ENCODE results near the gene ARHGEF10L.
A peak's percentile ranks its signal among the peaks of the same experiment; 100 is the strongest.

The ARHGEF10L gene

GRCh38 chr1:17665950-17666720 lies 126.6 kb downstream of the ARHGEF10L start:
- no peak for TF ChIP-seq CTCF (IDR thresholded peaks at IDR 0.05)
- peaks cover 10% of the 10 kb centered on the region for H3K36me3 Mint-ChIP-seq (ENCODE audit: low read depth)
- peaks cover 7% of the 10 kb centered on the region for H3K27me3 Mint-ChIP-seq (ENCODE audit: low read depth, poor library complexity)
- peaks cover 14% of the 10 kb centered on the region for H3K4me1 Mint-ChIP-seq
- no peak overlapping the region for H3K27ac Mint-ChIP-seq
- no peaks in the 10 kb centered on the region for H3K9me3 Mint-ChIP-seq
- DNase-seq: no peak
- H3K4me3 Mint-ChIP-seq: no peak overlapping the region

- Mint-ChIP-seq H3K4me3 (no peak overlapping the region), H3K27ac (peak overlapping the region; percentile 72), H3K36me3 (ENCODE audit: low read depth) (peaks cover 10% of the 10 kb centered on the region), H3K4me1 (peaks cover 29% of the 10 kb centered on the region), H3K27me3 (ENCODE audit: low read depth, poor library complexity) (peaks cover 7% of the 10 kb centered on the region), H3K9me3 (no peaks in the 10 kb centered on the region)
- TF ChIP-seq CTCF (IDR thresholded peaks at IDR 0.05): no peak
- DNase-seq: no peak
These were observed 128.1 kb downstream of the ARHGEF10L start for GRCh38 chr1:17667641-17668040.

GRCh38 chr1:17668195-17668594 lies 128.7 kb downstream of the ARHGEF10L start:
- Mint-ChIP-seq H3K27ac (peak overlapping the region; percentile 94), H3K9me3 (no peaks in the 10 kb centered on the region), H3K27me3 (ENCODE audit: low read depth, poor library complexity) (peaks cover 3% of the 10 kb centered on the region), H3K4me1 (peaks cover 34% of the 10 kb centered on the region), H3K4me3 (no peak overlapping the region), H3K36me3 (ENCODE audit: low read depth) (peaks cover 10% of the 10 kb centered on the region)
- TF ChIP-seq CTCF (IDR thresholded peaks at IDR 0.05): no peak
- DNase-seq: no peak

GRCh38 chr1:17668624-17669175 lies 129.2 kb downstream of the ARHGEF10L start:
- H3K27me3 Mint-ChIP-seq (ENCODE audit: low read depth, poor library complexity): peaks cover 3% of the 10 kb centered on the region
- peaks cover 37% of the 10 kb centered on the region for H3K4me1 Mint-ChIP-seq
- peaks cover 10% of the 10 kb centered on the region for H3K36me3 Mint-ChIP-seq (ENCODE audit: low read depth)
- H3K9me3 Mint-ChIP-seq: no peaks in the 10 kb centered on the region
- TF ChIP-seq CTCF (IDR thresholded peaks at IDR 0.05): no peak
- DNase-seq: no peak
- H3K4me3 Mint-ChIP-seq: no peak overlapping the region
- peak overlapping the region; percentile 94 for H3K27ac Mint-ChIP-seq

GRCh38 chr1:17669305-17669704 lies 129.8 kb downstream of the ARHGEF10L start:
- TF ChIP-seq CTCF (IDR thresholded peaks at IDR 0.05): no peak
- Mint-ChIP-seq H3K27ac (no peak overlapping the region), H3K27me3 (ENCODE audit: low read depth, poor library complexity) (peaks cover 3% of the 10 kb centered on the region), H3K9me3 (no peaks in the 10 kb centered on the region), H3K4me1 (peaks cover 37% of the 10 kb centered on the region), H3K4me3 (no peak overlapping the region), H3K36me3 (ENCODE audit: low read depth) (peaks cover 10% of the 10 kb centered on the region)
- no peak for DNase-seq

Data from nephron progenitor cell (in vitro differentiated cells).